Measurements from ENCODE around the gene AGFG2. TPM values are rescaled to one million over a fixed set of nuclear protein-coding genes. Genes with fewer than 3 reads are reported as not detected.
"Not testable (repeated sequence)": the region's sequence is repeated elsewhere in the genome, so short reads cannot be mapped to it uniquely, and the experiment has no call there.

AGFG2 gene
- polyA plus RNA-seq, 5 donors = 21.0 to 34.8 (median 29.5) TPM

DNA sequence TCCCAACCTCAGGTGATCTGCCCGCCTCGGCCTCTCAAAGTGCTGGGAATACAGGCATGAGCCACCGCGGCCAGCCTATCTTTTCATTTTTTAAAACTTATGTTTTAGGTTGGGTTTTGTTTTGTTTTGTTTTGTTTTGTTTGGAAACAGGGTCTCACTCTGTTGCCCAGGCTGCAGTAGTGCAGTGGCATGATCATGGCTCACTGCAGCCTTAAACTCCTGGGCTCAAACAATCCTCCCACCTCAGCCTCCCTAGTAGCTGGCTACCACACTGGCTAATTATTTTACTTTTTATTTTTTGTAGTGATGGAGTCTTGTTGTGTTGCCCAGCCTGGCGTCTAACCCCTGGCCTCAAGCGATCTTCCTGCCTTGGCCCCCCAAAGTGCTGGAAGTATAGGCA is 19.4 kb upstream of the AGFG2 start:
- no peak for DNase-seq

DNA sequence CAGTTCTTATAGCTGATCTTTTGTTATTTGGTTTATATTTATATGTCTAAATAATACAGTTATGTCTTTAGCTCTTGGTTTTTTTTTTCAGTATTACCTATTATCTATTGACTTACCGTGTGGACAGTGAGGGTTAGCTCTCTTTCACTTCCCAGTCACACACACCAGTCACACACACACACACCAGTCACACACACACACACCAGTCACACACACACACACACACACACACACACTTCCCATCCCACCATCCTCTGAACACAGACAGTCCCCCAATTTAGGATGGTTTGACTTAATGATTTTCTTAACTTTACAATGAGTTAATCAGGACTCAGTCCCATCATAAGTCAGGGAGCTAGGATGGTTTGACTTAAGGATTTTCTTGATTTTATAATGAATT is 18.9 kb upstream of the AGFG2 start:
- no peak for DNase-seq

DNA sequence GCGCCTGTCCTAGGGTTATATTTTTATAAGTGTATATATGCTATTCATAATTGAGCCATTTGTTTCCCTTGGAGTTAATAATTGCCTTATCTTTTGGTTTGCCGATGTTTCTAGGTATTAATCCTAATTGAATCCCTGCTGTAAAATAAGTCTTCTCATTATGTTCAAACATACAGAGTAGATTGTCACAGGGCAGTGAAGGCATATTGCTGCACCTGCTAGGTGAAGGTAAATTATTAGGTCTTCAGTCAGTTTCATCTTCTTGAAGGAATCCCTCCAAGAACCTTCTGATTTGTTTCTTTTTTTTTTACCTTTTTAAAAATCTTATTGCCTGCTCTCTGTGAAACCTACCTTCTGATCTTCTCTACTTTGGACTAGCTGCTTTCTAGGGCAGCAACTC is 17.9 kb upstream of the AGFG2 start:
- DNase-seq = no peak

DNA sequence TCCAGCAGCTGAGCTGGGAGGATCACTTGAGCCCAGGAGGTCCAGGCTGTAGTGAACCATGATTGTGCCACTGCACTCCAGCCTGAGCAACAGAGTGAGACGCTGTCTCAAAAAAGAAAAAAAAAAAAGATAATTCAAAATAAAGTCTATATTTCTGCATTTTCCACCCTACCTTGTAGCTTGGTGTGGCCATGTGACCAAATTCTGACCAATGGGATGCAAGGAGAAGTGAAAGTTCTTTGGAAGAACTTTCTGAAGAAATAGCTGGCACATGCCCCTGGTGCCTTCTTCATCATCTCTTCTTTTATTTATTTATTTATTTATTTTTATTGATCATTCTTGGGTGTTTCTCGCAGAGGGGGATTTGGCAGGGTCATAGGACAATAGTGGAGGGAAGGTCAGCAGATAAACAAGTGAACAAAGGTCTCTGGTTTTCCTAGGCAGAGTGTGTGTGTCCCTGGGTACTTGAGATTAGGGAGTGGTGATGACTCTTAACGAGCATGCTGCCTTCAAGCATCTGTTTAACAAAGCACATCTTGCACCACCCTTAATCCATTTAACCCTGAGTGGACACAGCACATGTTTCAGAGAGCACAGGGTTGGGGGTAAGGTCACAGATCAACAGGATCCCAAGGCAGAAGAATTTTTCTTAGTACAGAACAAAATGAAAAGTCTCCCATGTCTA is 17.0 kb upstream of the AGFG2 start:
- not testable (repeated sequence) for DNase-seq

DNA sequence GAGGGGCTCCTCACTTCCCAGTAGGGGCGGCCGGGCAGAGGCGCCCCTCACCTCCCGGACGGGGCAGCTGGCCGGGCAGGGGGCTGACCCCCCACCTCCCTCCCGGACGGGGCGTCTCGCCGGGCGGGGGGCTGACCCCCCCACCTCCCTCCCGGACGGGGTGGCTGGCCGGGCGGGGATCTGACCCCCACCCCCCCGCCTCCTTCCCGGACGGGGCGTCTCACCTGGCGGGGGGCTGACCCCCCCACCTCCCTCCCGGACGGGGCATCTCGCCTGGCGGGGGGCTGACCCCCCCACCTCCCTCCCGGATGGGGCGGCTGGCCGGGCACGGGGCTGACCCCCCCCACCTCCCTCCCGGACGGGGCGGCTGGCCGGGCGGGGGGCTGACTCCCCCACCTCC is 15.8 kb upstream of the AGFG2 start:
- not testable (repeated sequence) for DNase-seq

DNA sequence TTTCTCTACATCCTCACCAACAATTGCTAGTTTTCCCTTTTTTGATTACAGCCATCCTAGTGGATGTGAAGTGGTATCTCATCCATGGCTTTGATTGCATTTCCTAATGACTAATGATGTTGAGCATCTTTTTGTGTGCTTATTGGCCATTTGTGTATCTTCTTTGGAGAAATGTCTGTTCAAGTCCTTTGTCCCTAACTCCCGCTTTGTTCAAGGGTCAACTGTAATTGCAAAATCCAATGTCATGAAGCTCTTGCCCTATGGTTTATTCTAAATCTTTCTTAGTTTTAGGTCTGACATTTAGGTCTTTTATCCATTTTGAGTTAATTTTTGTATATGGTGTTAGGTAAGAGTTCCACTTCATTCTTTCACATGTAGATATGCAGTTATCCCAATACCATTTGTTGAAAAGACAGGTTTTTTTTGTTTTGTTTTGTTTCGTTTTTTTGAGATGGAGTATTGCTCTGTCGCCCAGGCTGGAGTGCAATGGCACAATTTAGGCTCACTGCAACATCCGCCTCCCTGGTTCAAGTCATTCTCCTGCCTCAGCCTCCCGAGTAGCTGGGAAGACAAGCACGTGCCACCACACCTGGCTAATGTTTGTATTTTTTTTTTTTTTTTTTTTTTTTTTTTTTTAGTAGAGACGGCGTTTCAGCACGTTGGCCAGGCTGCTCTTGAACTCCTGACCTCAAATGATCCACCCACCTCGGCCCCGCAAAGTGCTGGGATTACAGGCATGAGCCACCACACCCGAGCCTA is 10.7 kb upstream of the AGFG2 start:
- DNase-seq = not testable (repeated sequence)

DNA sequence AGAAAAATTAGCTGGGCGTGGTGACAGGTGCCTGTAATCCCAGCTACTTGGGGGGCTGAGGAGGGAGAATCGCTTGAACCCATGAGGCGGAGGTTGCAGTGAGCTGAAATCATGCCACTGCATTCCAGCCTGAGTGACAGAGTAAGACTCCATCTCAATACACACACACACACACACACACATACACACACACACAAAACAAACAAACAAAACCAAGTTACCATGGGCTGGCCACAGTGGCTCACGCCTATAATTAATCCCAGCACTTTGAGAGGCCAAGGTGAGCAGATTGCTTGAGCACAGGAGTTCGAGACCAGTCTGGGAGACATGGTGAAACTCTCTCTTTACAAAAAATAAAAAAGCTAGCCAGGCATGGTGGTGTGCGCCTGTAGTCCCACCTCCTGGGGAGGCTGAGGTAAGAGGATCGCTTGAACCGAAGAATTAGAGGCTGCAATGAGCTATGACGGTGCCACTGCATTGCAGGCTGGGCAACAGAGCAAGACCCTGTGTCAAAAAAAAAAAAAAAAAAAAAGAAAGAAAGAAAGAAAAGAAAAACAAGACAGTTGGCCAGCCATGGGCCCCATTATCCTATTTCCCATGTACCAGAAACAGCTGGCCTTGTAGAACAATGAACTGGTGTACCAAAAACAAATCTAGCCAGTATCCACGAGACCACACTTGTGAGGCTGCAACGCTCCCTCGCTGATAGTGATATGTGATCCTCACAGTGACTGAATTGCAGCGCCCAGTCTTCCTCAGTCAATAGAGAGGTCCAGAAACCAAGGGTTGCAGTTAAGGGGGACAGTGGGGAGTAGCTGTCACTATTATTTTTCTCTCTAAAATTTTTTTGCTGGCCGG is 6.6 kb upstream of the AGFG2 start:
- no peak for DNase-seq

DNA sequence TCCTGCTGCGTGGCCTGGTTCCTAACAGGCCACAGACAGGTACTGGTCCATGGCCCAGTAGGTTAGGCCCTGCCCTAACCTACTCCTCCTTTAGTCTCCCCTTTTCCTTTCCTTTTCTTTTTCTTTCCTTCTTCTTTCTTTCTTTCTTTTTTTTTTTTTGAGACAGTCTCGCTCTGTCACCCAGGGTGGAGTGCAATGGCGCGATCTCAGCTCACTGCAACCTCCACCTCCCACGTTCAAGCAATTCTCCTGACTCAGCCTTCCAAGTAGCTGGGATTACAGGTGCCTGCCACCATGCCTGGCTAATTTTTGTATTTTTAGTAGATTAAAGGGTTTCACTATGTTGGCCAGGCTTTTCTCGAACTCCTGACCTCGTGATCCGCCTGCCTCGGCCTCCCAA is 3.0 kb upstream of the AGFG2 start:
- not testable (repeated sequence) for DNase-seq

DNA sequence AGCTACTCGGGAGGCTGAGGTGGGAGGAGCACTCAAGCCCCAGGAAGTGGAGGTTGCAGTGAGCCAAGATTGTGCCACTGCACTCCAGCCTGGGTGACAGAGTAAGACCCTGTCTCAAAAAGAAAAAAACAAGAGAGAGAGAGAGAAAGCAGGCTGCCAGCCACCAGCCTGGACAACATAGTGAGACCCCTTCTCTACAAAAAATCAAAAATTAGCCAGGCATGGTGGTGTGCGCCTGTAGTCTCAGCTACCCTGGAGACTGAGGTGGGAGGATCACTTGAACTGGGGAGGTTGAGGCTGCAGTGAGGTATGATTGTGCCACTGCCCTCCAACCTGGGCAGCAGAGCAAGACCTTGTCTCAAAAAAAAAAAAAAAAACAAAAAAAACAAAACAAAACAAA is 2.3 kb upstream of the AGFG2 start:
- not testable (repeated sequence) for DNase-seq

DNA sequence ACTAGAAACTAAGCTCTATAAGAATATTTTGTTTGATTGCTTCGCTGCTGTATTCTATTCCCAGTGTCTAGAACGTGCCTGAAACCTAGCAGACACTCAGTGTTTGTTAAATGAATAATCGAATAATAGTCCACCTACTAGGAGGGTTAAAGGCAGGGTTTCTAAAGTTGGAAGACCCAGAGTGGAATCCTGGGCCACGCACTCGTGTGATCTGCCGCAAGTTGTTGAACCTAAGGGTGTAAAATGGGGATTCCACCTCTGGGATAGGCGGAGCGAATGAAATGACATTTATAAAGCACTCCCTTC is 702 bp upstream of the AGFG2 start:
- DNase-seq = no peak

DNA sequence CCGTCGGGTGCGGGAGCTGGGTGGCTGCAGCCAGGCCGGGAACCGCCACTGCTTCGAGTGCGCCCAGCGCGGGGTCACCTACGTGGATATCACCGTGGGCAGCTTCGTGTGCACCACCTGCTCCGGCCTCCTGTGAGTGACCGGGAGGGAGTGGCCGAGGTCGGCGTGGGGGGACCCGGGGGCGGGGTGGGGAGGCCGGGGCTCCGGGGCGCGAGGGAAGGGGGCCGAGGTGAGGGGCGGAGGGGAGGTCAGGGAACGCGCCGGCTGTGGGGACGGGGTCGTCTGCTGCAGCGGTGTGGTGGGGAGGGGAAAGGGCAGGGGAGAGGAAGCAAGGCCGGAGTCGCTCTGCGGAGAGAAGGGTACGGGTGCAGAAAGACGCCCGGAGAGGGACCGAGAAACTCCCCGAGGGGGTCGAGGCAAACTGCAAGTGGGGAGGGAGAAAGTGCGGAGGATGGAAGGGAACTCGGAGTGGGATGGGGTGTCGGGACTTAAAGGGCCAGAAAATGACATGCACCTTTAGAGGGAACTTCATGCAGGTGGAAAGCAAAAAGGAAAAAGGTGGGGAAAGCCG is 518 bp downstream of the AGFG2 start:
- DNase-seq = no peak

DNA sequence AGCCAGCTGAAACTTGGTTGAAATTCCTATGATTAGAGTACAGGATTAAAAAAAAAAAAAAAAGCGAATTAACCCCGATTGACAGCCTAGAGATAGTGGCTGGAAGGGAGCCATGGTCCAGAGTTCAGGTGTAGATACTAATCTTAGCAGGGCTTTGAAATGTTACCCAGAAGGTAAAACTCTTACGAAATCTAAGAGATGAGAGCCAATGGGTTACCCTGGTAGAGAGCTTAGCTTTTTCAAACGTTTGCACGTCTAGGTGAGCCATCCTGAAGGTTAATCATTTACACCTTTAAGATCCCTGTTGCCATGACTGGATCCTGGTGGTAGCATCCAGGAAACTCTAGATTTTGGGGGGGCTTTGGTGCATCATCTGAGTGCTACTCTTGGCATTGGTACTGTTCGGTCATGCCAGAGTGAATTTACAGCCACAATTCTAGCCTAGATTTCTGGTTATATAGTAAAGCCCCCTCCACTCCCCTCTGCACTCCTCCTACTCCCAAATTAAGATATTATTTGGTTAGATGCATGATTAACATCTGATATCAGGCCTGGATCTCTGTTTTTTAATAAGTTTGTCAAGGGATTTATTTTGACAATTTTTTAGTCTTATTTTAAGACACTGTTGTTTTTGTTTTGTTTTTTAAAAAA is 1.2 kb downstream of the AGFG2 start:
- no peak for DNase-seq

DNA sequence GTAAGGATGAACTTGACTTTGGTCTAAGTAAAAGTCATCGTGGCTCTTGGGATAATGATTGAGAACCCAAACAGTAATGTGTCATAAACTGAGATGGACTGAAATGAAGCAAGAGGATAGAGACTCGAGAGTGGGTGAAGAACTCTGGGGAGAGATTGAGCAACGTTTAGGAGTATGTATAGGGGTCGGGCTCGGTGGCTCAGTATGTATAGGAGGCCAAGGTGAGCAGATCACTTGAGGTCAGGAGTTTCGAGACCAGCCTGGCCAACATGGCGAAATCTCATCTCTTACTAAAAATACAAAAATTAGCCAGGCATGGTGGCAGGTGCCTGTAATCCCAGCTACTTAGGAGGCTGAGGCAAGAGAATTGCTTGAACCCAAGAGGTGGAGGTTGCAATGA is 2.3 kb downstream of the AGFG2 start:
- not testable (repeated sequence) for DNase-seq

DNA sequence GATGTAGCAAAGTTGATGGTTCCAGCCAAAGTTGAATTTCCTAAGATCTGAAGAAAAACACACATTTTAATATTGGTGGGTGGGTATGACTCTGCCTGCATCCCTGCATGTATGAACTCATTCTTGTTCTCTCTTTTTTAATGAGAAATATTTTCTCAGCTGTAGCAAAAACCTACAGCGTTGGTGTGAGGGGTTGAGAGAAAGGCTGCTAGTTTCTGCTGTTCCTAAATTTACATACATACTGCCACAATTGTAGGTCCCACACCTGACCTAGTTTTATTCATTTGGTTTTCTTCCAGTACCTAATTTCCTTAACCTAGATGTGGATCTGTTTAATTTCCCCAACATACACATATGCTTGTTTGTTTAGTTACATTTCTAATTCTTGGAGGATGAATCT is 4.6 kb downstream of the AGFG2 start:
- DNase-seq = no peak

DNA sequence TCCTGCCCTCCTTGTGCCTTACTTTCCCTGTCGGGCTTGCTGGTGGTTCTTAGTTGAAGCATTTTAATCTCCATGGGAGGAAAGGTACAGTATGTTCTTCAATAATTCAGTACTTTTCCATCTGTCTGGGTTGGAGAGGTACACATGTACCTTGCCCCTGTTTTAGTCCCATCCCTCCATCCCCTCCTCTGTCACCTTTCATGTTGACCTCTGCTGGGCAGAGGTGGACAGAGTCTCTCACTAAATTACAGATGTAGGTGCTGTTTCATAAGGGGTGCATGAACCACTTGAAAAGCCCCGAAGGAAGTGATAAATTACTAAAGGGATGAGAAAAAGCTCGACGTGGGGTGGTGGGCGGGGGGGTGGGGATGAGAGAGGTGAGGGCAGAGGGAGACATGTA is 5.4 kb downstream of the AGFG2 start:
- DNase-seq = no peak

DNA sequence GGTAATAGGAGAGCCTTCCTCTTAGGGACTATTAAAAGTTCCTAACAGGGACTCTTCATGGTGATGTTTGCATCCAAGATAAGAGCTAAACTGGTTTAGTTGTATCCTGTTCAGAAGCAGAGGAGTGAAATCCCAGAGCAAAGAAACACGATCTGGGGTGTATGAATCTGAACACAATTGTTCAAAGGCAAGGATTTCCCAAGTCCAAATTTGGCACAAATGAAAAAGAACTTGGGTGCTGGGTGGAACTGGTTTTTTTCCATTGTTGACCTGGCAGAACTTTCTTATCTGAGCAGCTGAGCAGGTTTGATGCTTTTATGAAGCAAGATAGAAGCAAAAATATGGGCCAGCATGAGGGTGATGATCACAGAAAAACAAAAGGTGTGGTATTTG is 6.0 kb downstream of the AGFG2 start:
- DNase-seq = no peak

DNA sequence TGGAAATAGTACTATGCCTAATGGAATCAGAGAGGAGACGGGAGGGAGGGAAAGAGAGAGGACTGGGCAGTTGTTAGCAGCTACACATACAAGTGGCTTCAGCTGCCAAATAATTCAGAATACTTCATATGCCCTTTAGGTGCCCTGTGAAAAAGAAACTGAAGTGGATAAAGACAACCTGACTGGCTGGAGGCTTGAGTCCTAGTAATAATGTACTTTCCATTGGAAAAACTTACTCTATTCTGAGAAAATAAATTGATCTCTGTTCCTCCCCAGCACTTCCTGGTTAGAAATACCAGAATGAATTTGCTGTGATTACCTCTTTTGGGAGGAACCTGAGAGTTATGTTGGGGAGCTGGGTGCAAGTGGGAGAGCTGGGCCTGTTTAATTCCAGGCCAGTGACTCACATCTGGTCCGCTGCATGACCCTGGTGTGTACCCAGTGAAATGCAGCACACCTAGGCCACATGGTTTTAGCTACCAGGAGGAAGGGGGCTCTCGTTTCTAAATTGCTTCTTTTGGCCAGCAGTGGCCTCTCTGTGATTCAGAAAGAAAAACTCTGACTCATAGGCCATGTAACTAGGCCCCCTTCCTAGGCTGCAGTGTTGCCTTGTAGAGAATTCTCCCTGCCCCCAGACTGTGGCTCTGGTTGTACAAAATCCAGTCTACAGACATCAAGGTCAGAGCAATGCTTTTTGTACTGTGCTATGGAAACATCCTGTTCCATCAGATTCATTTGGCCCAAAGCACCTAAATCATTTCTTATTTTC is 6.5 kb downstream of the AGFG2 start:
- DNase-seq = no peak

DNA sequence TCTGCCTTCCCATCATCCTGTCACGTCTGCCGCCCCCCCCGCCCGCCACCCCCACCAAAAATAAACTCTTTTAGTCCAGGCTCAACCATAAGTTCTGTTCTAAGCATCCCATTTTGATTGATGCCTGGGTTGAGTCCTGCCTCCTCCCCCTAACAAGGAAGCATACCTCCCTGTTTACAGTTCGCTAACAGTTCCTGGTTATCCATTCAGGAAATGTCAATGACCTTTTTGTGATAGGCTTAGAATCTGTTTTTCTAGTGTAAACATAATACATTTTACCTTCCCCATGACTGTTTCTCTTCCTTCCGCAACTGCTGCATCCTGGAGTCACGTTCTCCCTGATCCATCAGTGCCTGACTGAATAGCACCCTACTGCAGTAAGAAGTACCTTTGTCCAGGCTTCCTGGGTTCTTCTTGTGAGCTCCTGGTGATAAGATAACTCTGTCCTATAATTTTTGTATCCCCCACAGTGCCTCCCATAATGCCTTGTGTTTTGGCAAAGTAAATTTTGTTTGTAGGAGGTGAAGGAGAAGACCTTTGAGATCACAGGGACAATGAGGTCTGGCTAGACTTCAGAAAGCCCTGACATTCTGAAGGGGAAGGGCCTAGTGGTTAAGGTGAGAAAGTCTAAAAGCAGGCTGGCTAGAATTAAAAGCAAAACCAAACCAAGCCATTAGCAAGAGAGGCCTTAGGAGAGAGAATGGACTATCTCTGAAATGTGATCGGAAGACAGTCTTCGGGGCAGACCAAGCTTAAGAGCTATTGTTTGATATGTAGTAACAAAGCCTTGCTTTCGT is 7.3 kb downstream of the AGFG2 start:
- DNase-seq = no peak

DNA sequence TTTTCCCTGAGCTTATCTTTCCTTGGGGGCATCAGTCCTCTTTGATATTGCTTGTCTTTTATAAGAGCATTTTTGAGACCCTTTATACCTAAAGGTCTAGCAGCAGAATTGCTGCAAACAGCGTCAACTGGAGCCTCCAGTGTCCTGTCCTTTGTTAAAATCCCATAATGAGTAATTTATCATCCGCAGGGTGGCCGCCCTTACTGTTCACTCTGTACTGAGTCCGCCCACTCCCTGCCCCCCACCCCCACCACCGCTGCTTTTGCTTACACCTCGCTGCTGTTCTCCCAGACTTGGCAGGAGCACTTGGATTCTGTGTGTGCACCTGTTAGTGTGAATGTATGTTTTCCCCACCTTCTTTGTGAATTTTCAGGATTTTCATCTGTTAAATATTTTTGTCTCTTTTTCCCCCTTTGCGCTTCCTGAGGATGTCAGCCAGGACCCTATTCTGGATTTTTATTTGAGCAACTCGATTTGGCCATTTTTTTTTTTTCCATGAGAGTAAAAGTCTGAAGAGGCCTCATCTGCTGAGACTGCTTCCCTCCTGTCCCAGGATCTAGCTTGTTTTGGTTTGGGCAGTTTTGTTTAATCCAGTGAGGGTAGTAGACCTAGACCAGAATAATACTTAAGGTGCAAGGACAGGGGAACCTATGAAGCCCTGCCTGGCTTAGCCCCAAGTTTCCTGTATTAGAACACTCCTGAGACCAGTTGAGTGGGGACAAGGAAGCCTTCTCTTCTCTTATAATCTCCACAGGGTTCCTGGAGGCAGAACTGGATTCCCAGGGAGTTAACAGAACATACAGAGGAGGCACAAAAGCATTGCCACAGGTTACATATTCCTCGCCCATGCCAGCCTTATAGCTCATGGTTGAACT is 8.2 kb downstream of the AGFG2 start:
- no peak for DNase-seq

Measured in right lung (tissue), 5 donors.